NCI-H526 treated with DMSO at 0.1 percent for 48 hours (cell line): ENCODE data around the gene ZNF709.
A peak's percentile ranks its signal among the peaks of the same experiment; 100 is the strongest.
"Not testable (repeated sequence)": the region's sequence is repeated elsewhere in the genome, so short reads cannot be mapped to it uniquely, and the experiment has no call there.

ENCODE experiments used
- DNase-seq: peaks from one replicate; lab custom pipeline; 2025; lab: John Stamatoyannopoulos, UW

ZNF709 gene

DNA sequence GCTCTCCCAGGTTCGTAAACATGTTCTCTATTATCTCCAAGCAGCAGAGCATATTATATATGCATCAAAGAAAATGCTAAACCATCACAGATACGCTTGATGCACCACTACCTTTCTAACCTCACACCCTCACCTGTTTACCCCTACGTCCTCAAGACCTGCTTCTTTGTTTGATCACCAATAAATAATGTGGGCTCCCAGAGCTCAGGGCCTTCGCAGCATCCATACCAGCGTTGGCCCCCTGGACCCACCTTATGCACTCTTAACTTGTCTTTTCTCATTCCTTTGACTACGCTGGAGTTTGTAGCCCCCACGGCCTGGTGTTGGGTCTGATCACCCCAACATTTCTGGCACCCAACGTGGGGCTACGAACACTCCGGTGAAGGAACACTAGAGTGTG is 33.8 kb downstream of the ZNF709 start:
- no peak for DNase-seq

DNA sequence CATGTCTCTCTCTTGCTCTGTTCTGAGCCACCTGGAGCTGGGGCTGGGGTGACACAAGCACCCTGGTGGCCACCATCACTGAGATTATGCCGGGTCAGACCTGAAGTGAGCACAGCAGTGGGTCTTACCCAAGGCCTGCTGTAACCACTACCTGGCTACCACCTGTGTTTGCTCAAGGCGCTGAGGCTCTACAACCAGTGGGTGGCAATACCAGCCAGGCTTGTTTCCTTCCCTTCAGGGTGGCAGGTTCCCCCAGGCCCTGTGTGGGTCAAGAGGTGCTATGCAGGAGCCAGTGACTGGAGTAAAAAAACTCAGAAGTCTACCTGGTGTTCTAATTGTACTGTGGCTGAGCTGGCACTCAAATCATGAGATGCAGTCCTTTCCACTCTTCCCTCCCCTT is 35.8 kb downstream of the ZNF709 start:
- DNase-seq, result no peak

DNA sequence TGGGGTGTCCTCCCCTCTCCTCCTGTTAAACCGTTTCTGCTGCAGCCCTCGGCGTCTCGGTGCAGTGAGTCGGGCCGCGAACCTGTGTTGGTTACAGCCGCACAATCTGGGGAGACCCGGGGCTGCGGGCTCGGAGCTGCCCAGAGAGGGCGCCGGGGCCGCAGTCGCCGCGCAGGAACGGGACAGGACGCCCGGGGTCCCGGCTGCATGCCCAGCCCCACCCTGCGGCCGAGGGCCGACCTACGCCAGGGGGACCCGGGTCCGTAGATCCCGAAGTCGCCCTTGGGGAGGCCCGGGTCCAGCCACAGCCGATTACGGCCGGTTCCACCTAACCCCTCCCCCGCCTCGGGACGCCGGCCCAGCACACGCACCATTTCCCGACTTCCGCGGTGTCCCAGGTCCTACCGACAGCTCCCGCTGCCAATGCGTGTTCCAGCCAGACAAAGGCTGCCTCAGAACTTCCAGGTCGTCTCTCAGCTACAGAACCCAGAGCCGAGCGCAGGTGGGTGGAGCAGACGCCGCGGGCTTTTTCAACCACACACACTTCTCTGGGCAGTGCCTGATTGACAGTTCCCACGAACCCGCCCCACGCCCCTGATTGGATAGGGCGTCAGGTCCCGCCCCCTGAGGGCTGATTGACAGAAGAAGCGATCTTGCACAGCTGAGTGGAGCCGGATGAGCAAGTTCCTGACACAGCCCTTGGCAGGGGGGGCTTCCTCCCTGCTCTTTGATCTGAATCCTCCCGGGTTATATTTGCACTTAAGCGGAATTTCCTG is 43.9 kb downstream of the ZNF709 start, which contains the start of gene ZNF443:
Gene ZNF443 (minus strand): TSS at position 481 of the 776 bp plus-strand sequence. CDS start 107 bp downstream, at position 374.
- DNase-seq, result peak; percentile 92

- not testable (repeated sequence) for DNase-seq
These were observed 44.7 kb downstream of the ZNF709 start for GRCh38 chr19:12439686-12440540.

DNA sequence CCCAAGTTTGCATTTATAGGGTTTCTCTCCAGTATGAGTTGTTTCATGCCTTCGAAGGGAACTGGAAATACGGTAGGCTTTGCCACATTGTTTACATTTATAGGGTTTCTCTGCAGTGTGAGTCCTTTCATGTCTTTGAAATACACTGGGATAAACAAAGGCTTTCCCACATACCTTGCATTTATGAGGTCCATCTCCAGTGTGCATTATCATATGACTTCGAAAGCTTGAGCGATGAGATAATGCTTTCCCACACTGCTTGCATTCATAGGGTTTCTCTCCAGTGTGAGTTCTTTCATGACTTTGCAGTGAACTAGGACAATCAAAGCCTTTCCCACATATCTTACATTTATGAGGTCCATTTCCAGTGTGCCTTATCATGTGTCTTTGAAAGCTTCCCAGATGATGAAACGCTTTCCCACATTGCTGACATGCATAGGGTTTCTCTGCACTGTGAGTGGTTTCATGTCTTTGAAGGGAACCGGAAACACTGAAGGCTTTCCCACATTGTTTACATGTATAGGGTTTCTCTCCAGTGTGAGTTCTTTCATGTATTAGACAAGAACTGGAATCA is 53.8 kb downstream of the ZNF709 start:
- DNase-seq, result not testable (repeated sequence)

- DNase-seq, result no peak
These were observed 58.7 kb downstream of the ZNF709 start for GRCh38 chr19:12425888-12426274.

GRCh38 chr19:12425236-12425887 is 59.3 kb downstream of the ZNF709 start:
- no peak for DNase-seq

- DNase-seq, result not testable (repeated sequence)
These were observed 67.3 kb downstream of the ZNF709 start for GRCh38 chr19:12417273-12417672.

DNA sequence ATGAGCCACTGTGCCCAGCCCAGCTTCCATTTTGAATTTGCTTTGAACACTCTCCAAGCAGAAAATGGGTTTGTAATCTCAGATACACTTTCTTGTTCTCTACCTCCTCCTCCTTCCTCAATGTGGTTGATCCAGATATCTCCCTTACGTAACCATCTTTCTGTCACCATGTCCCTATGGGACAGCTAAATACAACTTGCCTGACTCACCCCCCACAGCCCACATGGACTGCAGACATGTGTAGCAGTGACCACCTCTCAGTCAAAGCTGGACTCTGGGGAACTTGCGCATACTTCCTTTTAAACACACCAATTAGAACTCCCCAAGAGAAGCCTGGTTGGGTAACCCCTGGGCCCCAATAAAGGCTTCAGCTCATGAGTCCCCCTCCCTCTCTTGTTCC is 72.7 kb downstream of the ZNF709 start:
- no peak for DNase-seq
